Measurements from ENCODE around the gene TRAF1.

DNA sequence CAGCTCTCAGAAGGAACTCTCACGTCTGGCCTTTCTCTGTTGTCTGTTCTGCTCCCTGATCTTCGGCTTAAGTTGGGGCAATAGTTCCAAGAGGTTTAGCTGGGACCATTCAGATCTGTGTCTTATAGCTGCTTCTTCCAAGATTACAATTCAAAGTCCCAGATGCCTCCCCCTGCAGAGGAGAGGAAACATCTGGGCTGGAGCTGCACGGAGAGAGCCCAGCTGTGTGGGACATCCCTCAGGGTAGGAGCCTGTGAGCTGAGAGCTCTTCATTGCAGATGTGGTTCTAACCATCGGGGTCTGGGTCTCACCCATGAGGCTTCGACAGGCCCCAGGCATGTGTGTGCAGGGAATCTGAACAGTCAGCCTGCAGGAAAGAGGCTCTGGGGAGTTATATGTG is 40.6 kb downstream of the TRAF1 start:
- TF ChIP-seq, protein P1, sequence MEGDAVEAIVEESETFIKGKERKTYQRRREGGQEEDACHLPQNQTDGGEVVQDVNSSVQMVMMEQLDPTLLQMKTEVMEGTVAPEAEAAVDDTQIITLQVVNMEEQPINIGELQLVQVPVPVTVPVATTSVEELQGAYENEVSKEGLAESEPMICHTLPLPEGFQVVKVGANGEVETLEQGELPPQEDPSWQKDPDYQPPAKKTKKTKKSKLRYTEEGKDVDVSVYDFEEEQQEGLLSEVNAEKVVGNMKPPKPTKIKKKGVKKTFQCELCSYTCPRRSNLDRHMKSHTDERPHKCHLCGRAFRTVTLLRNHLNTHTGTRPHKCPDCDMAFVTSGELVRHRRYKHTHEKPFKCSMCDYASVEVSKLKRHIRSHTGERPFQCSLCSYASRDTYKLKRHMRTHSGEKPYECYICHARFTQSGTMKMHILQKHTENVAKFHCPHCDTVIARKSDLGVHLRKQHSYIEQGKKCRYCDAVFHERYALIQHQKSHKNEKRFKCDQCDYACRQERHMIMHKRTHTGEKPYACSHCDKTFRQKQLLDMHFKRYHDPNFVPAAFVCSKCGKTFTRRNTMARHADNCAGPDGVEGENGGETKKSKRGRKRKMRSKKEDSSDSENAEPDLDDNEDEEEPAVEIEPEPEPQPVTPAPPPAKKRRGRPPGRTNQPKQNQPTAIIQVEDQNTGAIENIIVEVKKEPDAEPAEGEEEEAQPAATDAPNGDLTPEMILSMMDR (IDR thresholded peaks at IDR 0.05): no peak
- TF ChIP-seq POLR2A (IDR thresholded peaks at IDR 0.05): no peak

Data from esophagus squamous epithelium (tissue), 4 donors.